SK-N-SH treated with all-trans-retinoic acid at 6 μM for 48 hours (cell line): ENCODE results near the gene IL9.

ENCODE experiments used
- ATAC-seq: fragments of 200-7000 bp; cut with Tn5 transposase; 3 replicates; pipeline ENCODE4 v1.9.1; 2020; ENCODE audit warnings: mild to moderate bottlenecking, moderate library complexity
- ARNTL ChIP-seq: fragments of 450-650 bp; formaldehyde crosslinking; IDR thresholded peaks from 2 replicates; pipeline ENCODE4 v1.5.0; 2020; ENCODE audit warnings: low read depth, mild to moderate bottlenecking, moderate library complexity, borderline replicate concordance
- CREB5 ChIP-seq: fragments of 250-450 bp; sonication (Bioruptor Pico); IDR thresholded peaks from 2 replicates; pipeline ENCODE4 v1.5.1; 2020; ENCODE audit warnings: low read depth, mild to moderate bottlenecking, moderate library complexity
- CSRNP3 ChIP-seq: fragments of 250-450 bp; sonication (Bioruptor Pico); IDR thresholded peaks from 2 replicates; pipeline ENCODE4 v1.5.1; 2021; ENCODE audit warnings: mild to moderate bottlenecking, moderate library complexity
- ESRRG ChIP-seq: fragments of 250-450 bp; sonication (Bioruptor Pico); IDR thresholded peaks from 2 replicates; pipeline ENCODE4 v1.6.1; 2021; ENCODE audit warnings: mild to moderate bottlenecking
- ISL1 ChIP-seq: fragments of 250-450 bp; sonication (Bioruptor Pico); IDR thresholded peaks from 2 replicates; pipeline ENCODE4 v2.1.2; 2022; ENCODE audit warnings: mild to moderate bottlenecking, moderate library complexity
- OSR1 ChIP-seq: fragments of 250-450 bp; sonication (Bioruptor Pico); IDR thresholded peaks from 2 replicates; pipeline ENCODE4 v1.8.0; 2022; ENCODE audit warnings: moderate library complexity, mild to moderate bottlenecking, inconsistent platforms
- POU6F1 ChIP-seq: fragments of 250-450 bp; sonication (Bioruptor Pico); IDR thresholded peaks from 2 replicates; pipeline ENCODE4 v1.8.0; 2021; ENCODE audit warnings: low read depth, mild to moderate bottlenecking, moderate library complexity, borderline replicate concordance
- RARB ChIP-seq: fragments of 250-450 bp; sonication (Bioruptor Pico); IDR thresholded peaks from 2 replicates; pipeline ENCODE4 v1.8.0; 2021; ENCODE audit warnings: mild to moderate bottlenecking, moderate library complexity
- SNAI2 ChIP-seq: fragments of 250-450 bp; sonication (Bioruptor Pico); IDR thresholded peaks from 2 replicates; pipeline ENCODE4 v1.5.0; 2020; ENCODE audit warnings: mild to moderate bottlenecking, moderate library complexity
- TCF4 ChIP-seq: fragments of 250-450 bp; sonication (Bioruptor Pico); IDR thresholded peaks from 2 replicates; pipeline ENCODE4 v1.8.0; 2021; ENCODE audit warnings: mild to moderate bottlenecking, moderate library complexity, borderline replicate concordance
- TSHZ2 ChIP-seq: fragments of 250-450 bp; sonication (Bioruptor Pico); IDR thresholded peaks from 2 replicates; pipeline ENCODE4 v1.5.0; 2020; ENCODE audit warnings: mild to moderate bottlenecking, moderate library complexity
- ZC3H10 ChIP-seq: fragments of 250-450 bp; sonication (Bioruptor Pico); IDR thresholded peaks from 2 replicates; pipeline ENCODE4 v1.5.1; 2021; ENCODE audit warnings: mild to moderate bottlenecking, moderate library complexity
- ZNF565 ChIP-seq: fragments of 450-650 bp; formaldehyde crosslinking; conservative IDR thresholded peaks from 2 replicates; pipeline ENCODE4 v1.5.0; 2020; ENCODE audit warnings: low read depth, mild to moderate bottlenecking, moderate library complexity
- ZNF70 ChIP-seq: fragments of 450-650 bp; formaldehyde crosslinking; IDR thresholded peaks from 2 replicates; pipeline ENCODE4 v1.5.0; 2020; ENCODE audit warnings: mild to moderate bottlenecking, moderate library complexity
- ZNF8 ChIP-seq: fragments of 450-650 bp; formaldehyde crosslinking; IDR thresholded peaks from 2 replicates; pipeline ENCODE4 v1.5.0; 2020; ENCODE audit warnings: mild to moderate bottlenecking, moderate library complexity

Gene IL9

GRCh38 chr5:135900276-135900675 is 4.6 kb upstream of the IL9 start (continued):
- no peak for TF ChIP-seq CREB5 (CRISPR knock-in tag)
- TF ChIP-seq TCF4 (CRISPR knock-in tag) = no peak
- no peak for TF ChIP-seq CSRNP3
- no peak for TF ChIP-seq ZNF565 (CRISPR knock-in tag)
- no peak for TF ChIP-seq ZC3H10 (CRISPR knock-in tag)

- TF ChIP-seq SNAI2 (CRISPR knock-in tag) = no peak
- no peak for TF ChIP-seq POU6F1
- TF ChIP-seq CREB5 (CRISPR knock-in tag) = no peak
- no peak for TF ChIP-seq OSR1
- ATAC-seq = no peak
Measured at GRCh38 chr5:135898651-135899050, 3.0 kb upstream of the IL9 start.

- no peak for ATAC-seq
- TF ChIP-seq ISL1 (CRISPR knock-in tag) (no peak), TSHZ2 (CRISPR knock-in tag) (no peak), CSRNP3 (no peak), ZNF70 (CRISPR knock-in tag) (no peak), OSR1 (no peak), ARNTL (CRISPR knock-in tag) (no peak), POU6F1 (no peak), RARB (CRISPR knock-in tag) (no peak), CREB5 (CRISPR knock-in tag) (no peak), ESRRG (CRISPR knock-in tag) (no peak), TCF4 (CRISPR knock-in tag) (no peak), SNAI2 (CRISPR knock-in tag) (no peak), ZNF8 (CRISPR knock-in tag) (no peak)
- TF ChIP-seq, all 23 proteins: peak for 0
Measured at GRCh38 chr5:135894789-135895188, 852 bp downstream of the IL9 start.
